ENCODE data around the gene KIF21A. TPM values are rescaled to one million over a fixed set of nuclear protein-coding genes. Genes with fewer than 3 reads are reported as not detected.
"Not testable (repeated sequence)": the region's sequence is repeated elsewhere in the genome, so short reads cannot be mapped to it uniquely, and the experiment has no call there.

The KIF21A gene
- total and polyA plus RNA-seq, 7 donors = 8.5 to 33.6 (median 26.7) TPM

- no peak for DNase-seq
- no peak for ATAC-seq
- no peak overlapping the region for H3K27ac ChIP-seq
- peaks cover 0 to 15% of the 10 kb centered on the region in 2 donors for H3K36me3 ChIP-seq (ENCODE audit: insufficient read depth in 1 of 2, low read depth in 1 of 2)
- H3K9me3 ChIP-seq = no peaks in the 10 kb centered on the region
- H3K4me3 ChIP-seq = no peak overlapping the region
- no peaks in the 10 kb centered on the region for H3K27me3 ChIP-seq (ENCODE audit: insufficient read depth in 3 of 3, low read length in 2 of 3)
- intact Hi-C loops (cut with DNase I) = no loop called here
- no peaks in the 10 kb centered on the region for H3K4me1 ChIP-seq
- WGBS, 3 donors = 25 to 58% (median 43%) methylated on average over 1 of the region's 1 CpG
- TF ChIP-seq, protein P1, sequence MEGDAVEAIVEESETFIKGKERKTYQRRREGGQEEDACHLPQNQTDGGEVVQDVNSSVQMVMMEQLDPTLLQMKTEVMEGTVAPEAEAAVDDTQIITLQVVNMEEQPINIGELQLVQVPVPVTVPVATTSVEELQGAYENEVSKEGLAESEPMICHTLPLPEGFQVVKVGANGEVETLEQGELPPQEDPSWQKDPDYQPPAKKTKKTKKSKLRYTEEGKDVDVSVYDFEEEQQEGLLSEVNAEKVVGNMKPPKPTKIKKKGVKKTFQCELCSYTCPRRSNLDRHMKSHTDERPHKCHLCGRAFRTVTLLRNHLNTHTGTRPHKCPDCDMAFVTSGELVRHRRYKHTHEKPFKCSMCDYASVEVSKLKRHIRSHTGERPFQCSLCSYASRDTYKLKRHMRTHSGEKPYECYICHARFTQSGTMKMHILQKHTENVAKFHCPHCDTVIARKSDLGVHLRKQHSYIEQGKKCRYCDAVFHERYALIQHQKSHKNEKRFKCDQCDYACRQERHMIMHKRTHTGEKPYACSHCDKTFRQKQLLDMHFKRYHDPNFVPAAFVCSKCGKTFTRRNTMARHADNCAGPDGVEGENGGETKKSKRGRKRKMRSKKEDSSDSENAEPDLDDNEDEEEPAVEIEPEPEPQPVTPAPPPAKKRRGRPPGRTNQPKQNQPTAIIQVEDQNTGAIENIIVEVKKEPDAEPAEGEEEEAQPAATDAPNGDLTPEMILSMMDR (IDR thresholded peaks at IDR 0.05) = no peak
These were observed 145.0 kb downstream of the KIF21A start for GRCh38 chr12:39297891-39298290.

- DNase-seq = no peak
- intact Hi-C loops (cut with DNase I) = no loop called here
- Histone ChIP-seq H3K4me1 (no peaks in the 10 kb centered on the region), H3K27me3 (ENCODE audit: insufficient read depth in 3 of 3, low read length in 2 of 3) (no peaks in the 10 kb centered on the region), H3K27ac (no peak overlapping the region), H3K4me3 (no peak overlapping the region), H3K36me3 (ENCODE audit: insufficient read depth in 1 of 2, low read depth in 1 of 2) (peaks cover 0 to 1% of the 10 kb centered on the region in 2 donors), H3K9me3 (no peaks in the 10 kb centered on the region)
- ATAC-seq = no peak
- TF ChIP-seq, protein P1 (IDR thresholded peaks at IDR 0.05) = no peak
- 92 to 96% (median 96%) methylated on average over 1 of the region's 1 CpG for WGBS, 3 donors
These were observed 146.4 kb downstream of the KIF21A start for GRCh38 chr12:39296496-39296895.

GRCh38 chr12:39295593-39295992, 147.3 kb downstream of the KIF21A start:
- H3K9me3 ChIP-seq; intact Hi-C loops (cut with DNase I); H3K36me3 ChIP-seq (ENCODE audit: insufficient read depth in 1 of 2, low read depth in 1 of 2); H3K4me3 ChIP-seq; H3K27me3 ChIP-seq (ENCODE audit: insufficient read depth in 3 of 3, low read length in 2 of 3); ATAC-seq; H3K27ac ChIP-seq; DNase-seq; H3K4me1 ChIP-seq: not testable (repeated sequence)
- WGBS, 3 donors = 94 to 96% (median 96%) methylated on average over 12 of the region's 12 CpGs

DNA sequence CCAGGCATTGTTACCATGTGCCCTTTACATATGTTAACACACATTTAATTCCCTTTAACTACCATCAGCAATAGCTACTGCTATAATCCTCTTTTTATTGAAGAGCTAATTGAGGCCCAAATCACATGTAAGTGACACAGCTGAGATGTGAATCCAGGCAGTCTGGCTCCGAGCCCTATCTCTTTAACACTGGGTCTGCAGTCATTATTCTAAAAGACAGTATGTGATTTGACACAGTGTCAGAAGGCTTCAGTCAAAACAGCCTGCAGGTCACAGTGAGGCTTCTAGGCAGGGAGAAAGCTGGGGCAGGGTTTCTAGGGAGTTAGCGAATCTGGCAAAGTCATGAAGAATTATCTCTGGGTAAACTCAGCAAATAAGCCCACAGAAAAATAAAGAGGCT, 148.2 kb downstream of the KIF21A start:
- ATAC-seq = no peak
- Histone ChIP-seq H3K4me3 (no peak overlapping the region), H3K27me3 (ENCODE audit: insufficient read depth in 3 of 3, low read length in 2 of 3) (no peaks in the 10 kb centered on the region), H3K9me3 (no peaks in the 10 kb centered on the region), H3K36me3 (ENCODE audit: insufficient read depth in 1 of 2, low read depth in 1 of 2) (no peaks in the 10 kb centered on the region), H3K4me1 (no peaks in the 10 kb centered on the region), H3K27ac (no peak overlapping the region)
- intact Hi-C loops (cut with DNase I) = no loop called here
- TF ChIP-seq, protein P1 (IDR thresholded peaks at IDR 0.05) = no peak
- no peak for DNase-seq
- 78 to 80% (median 79%) methylated on average over 2 of the region's 2 CpGs for WGBS, 3 donors

DNA sequence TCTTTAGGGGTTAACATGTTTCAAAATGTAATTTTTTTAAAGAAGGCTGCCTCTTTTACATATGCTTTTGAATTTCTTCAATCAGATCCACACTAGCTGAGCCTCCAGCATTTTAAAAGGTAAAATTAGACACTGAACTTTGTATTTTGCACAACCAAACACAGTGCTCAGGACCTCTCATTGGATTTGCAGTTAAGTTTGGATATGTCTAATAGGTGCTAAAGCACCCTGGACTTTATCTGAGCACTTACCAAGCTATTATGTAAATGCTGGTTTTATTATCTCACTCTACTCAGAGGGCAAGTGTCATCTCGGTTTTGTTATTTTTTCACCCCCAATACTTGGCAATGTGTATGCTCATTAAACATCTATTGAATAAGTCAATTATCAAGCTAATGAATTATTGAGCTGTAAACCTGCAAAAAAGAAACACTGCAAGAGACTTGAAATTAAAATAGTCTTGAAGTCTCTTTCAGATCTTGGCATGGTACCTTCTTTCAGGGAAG, 150.7 kb downstream of the KIF21A start:
- Histone ChIP-seq H3K27me3 (ENCODE audit: insufficient read depth in 3 of 3, low read length in 2 of 3) (no peaks in the 10 kb centered on the region), H3K4me3 (no peak overlapping the region), H3K36me3 (ENCODE audit: insufficient read depth in 1 of 2, low read depth in 1 of 2) (no peaks in the 10 kb centered on the region), H3K27ac (no peak overlapping the region), H3K9me3 (no peaks in the 10 kb centered on the region), H3K4me1 (no peaks in the 10 kb centered on the region)
- no peak for ATAC-seq
- WGBS, 3 donors = 51 to 60% (median 54%) methylated on average over 1 of the region's 1 CpG
- TF ChIP-seq, protein P1 (IDR thresholded peaks at IDR 0.05) = no peak
- DNase-seq = no peak
- intact Hi-C loops (cut with DNase I) = no loop called here
